Panc1 (cell line): Measurements from ENCODE around the gene ADAMTSL3. TPM values are rescaled to one million over a fixed set of nuclear protein-coding genes. Genes with fewer than 3 reads are reported as not detected.

Experiments
- ATAC-seq: fragments of 200-7000 bp; cut with Tn5 transposase; 2 replicates; pipeline ENCODE4 v1.9.1; 2020; ENCODE audit warnings: mild to moderate bottlenecking, moderate library complexity
- BruUV-seq: library from RNA; stranded (reverse); fragments of 400-500 nt; replicated peaks from 2 replicates; lab custom pipeline; 2021; lab: Mats Ljungman, UMichigan
- CTCF ChIA-PET: fragments of 300-600 bp; sonication (Branson Sonifier 250); formaldehyde crosslinking; loops from one replicate; lab custom pipeline; 2022; ENCODE audit warnings: antibody characterized with exemption; lab: Charles Lee
- POLR2A ChIA-PET: fragments of 300-600 bp; sonication (Branson Sonifier 250); formaldehyde crosslinking; loops from one replicate; lab custom pipeline; 2022; ENCODE audit warnings: antibody characterized with exemption; lab: Charles Lee
- DNase-seq: peaks from one replicate; pipeline ENCODE4 v3.0.0-alpha.2; 2010; ENCODE audit warnings: low read depth, low spot score
- H3K27ac ChIP-seq: 2 replicates; pipeline ENCODE4 v1.5.1; 2011; ENCODE audit warnings: mild to moderate bottlenecking, low read length, inconsistent platforms
- H3K27me3 ChIP-seq: fragments of 200-500 bp; sonication (Bioruptor generic); 2 replicates; pipeline ENCODE4 v1.6.0; 2014; ENCODE audit warnings: low read length, inconsistent platforms; ENCODE audit not compliant: control insufficient read depth, insufficient read depth
- H3K36me3 ChIP-seq: fragments of 200-500 bp; sonication (Bioruptor generic); 2 replicates; pipeline ENCODE4 v1.5.1; 2014; ENCODE audit warnings: inconsistent platforms, mild to moderate bottlenecking, low read length, moderate library complexity; ENCODE audit not compliant: control insufficient read depth, insufficient read depth
- H3K4me1 ChIP-seq: 2 replicates; pipeline ENCODE4 v1.5.1; 2011; ENCODE audit warnings: inconsistent platforms, mild to moderate bottlenecking, low read length, moderate library complexity; ENCODE audit not compliant: control insufficient read depth, insufficient read depth
- H3K4me3 ChIP-seq, 2 experiments: 2 replicates each; pipeline ENCODE4 v1.5.1; 2011 to 2012; ENCODE audit warnings: low read depth in 2 of 2, low read length in 2 of 2, mild to moderate bottlenecking in 2 of 2, inconsistent platforms in 1 of 2, moderate library complexity in 1 of 2
- H3K9me3 ChIP-seq: fragments of 200-500 bp; sonication (Bioruptor generic); 2 replicates; pipeline ENCODE4 v1.5.1; 2014; ENCODE audit warnings: low read depth, mild to moderate bottlenecking, inconsistent platforms, low read length, moderate library complexity; ENCODE audit not compliant: control insufficient read depth, insufficient read depth
- CTCF ChIP-seq: fragments of 450-650 bp; IDR thresholded peaks from 2 replicates; pipeline ENCODE4 v1.5.1; 2017; ENCODE audit warnings: mild to moderate bottlenecking
- POLR2AphosphoS5 ChIP-seq: IDR thresholded peaks from 2 replicates; pipeline ENCODE4 v1.6.1; 2012; ENCODE audit warnings: mild to moderate bottlenecking, low read depth, low read length, moderate library complexity
- REST ChIP-seq, 2 experiments: IDR thresholded peaks; 2 replicates each; pipeline ENCODE4 v1.6.1; 2011 to 2012; ENCODE audit warnings: low read depth in 2 of 2, control low read depth in 1 of 2, low read length in 1 of 2, mild to moderate bottlenecking in 1 of 2, moderate library complexity in 1 of 2; ENCODE audit not compliant: insufficient read depth in 1 of 2
- SIN3A ChIP-seq: IDR thresholded peaks from 2 replicates; pipeline ENCODE4 v1.6.1; 2012; ENCODE audit warnings: low read depth, mild to moderate bottlenecking, low read length, moderate library complexity, borderline replicate concordance; ENCODE audit not compliant: insufficient read depth
- TCF7L2 ChIP-seq: IDR thresholded peaks from 2 replicates; pipeline ENCODE4 v1.6.1; 2011; ENCODE audit warnings: mild to moderate bottlenecking, low read depth, low read length, inconsistent platforms
- in situ Hi-C: cut with HindIII; loops from 2 replicates; pipeline ENCODE4 v1.10.0; 2016; ENCODE audit warnings: low sequenced_read_pairs, low pct_unique_long_range_greater_than_20kb
- intact Hi-C: fragments of 100-400 bp; cut with micrococcal nuclease; formaldehyde crosslinking; loops from one replicate; pipeline ENCODE4 v1.10.0; 2022; ENCODE audit not compliant: unreplicated experiment
- total RNA-seq: library from RNA; stranded (reverse); gene quantifications from one replicate; pipeline ENCODE4 v1.2.1, GENCODE V29; 2021; ENCODE audit not compliant: unreplicated experiment

Gene ADAMTSL3
- total RNA-seq, 1 experiment from 2014 or later = not detected

- in situ Hi-C loops = no loop called here
- ATAC-seq (no peak), DNase-seq (no peak)
- Histone ChIP-seq H3K27me3 (no peaks in the 10 kb centered on the region), H3K36me3 (no peaks in the 10 kb centered on the region), H3K4me3 (no peak overlapping the region), H3K9me3 (no peaks in the 10 kb centered on the region), H3K27ac (no peak overlapping the region), H3K4me1 (no peaks in the 10 kb centered on the region)
- intact Hi-C loops = no loop called here
- TF ChIP-seq CTCF = no peak
- ChIA-PET POLR2A (no interaction called here), CTCF (no interaction called here)
- BruUV-seq = no TSS peak
These were observed 345.6 kb downstream of the ADAMTSL3 start for GRCh38 chr15:83999396-84000135.

GRCh38 chr15:84001037-84001436 is 347.1 kb downstream of the ADAMTSL3 start:
- BruUV-seq = no TSS peak
- H3K27ac ChIP-seq = no peak overlapping the region
- no peaks in the 10 kb centered on the region for H3K9me3 ChIP-seq
- intact Hi-C loops (no loop called here), in situ Hi-C loops (no loop called here)
- POLR2A ChIA-PET = no interaction called here
- H3K4me1 ChIP-seq = no peaks in the 10 kb centered on the region
- CTCF ChIA-PET = no interaction called here
- H3K4me3 ChIP-seq = no peak overlapping the region
- DNase-seq (no peak), ATAC-seq (no peak)
- no peaks in the 10 kb centered on the region for H3K27me3 ChIP-seq
- no peaks in the 10 kb centered on the region for H3K36me3 ChIP-seq
- TF ChIP-seq CTCF (no peak), REST (IDR thresholded peaks at IDR 0.05; ENCODE audit: insufficient read depth in 1 of 2, low read depth in 2 of 2, low read length in 1 of 2) (no peak), TCF7L2 (no peak), SIN3A (no peak), POLR2AphosphoS5 (no peak)
